Spleen (tissue), 13 donors: ENCODE measurements around the gene TIMP2. TPM values are rescaled to one million over a fixed set of nuclear protein-coding genes. Genes with fewer than 3 reads are reported as not detected.

Experiments used
- DNase-seq: peaks from one replicate; pipeline ENCODE4 v3.0.0-alpha.2; 2020
- H3K27ac ChIP-seq, 8 donors: fragments of 200-600 bp; sonication (generic) in 7 of 8; 1 replicate in 4 of 8; 2 replicates in 4 of 8; pipeline versions ENCODE4 v1.5.0 to v1.8.0; 2016 to 2021; ENCODE audit warnings: inconsistent platforms in 4 of 8, mild to moderate bottlenecking in 4 of 8, moderate library complexity in 1 of 8
- H3K27me3 ChIP-seq, 7 donors: fragments of 200-600 bp; sonication (generic) in 6 of 7; replicated peaks in 1 of 7; 1 replicate in 4 of 7; 2 replicates in 3 of 7; pipeline versions ENCODE4 v1.5.0 to v1.8.0; 2016 to 2021; ENCODE audit warnings: inconsistent platforms in 3 of 7, mild to moderate bottlenecking in 1 of 7
- H3K36me3 ChIP-seq, 6 donors: fragments of 200-600 bp; sonication (generic) in 5 of 6; 1 replicate in 4 of 6; 2 replicates in 2 of 6; pipeline versions ENCODE4 v1.5.0 to v1.8.0; 2016 to 2021; ENCODE audit warnings: inconsistent platforms in 2 of 6
- H3K4me1 ChIP-seq, 6 donors: fragments of 200-600 bp; sonication (generic) in 5 of 6; 1 replicate in 3 of 6; 2 replicates in 3 of 6; pipeline versions ENCODE4 v1.5.0 to v1.8.0; 2016 to 2021; ENCODE audit warnings: inconsistent platforms in 3 of 6
- H3K4me3 ChIP-seq, 8 donors: fragments of 200-600 bp; sonication (generic) in 7 of 8; 1 replicate in 4 of 8; 2 replicates in 4 of 8; pipeline versions ENCODE4 v1.5.0 to v1.8.0; 2016 to 2021; ENCODE audit warnings: inconsistent platforms in 4 of 8, mild to moderate bottlenecking in 4 of 8, moderate library complexity in 2 of 8
- H3K9me3 ChIP-seq, 8 donors: fragments of 200-600 bp; sonication (generic) in 7 of 8; 1 replicate in 4 of 8; 2 replicates in 4 of 8; pipeline versions ENCODE4 v1.5.0 to v1.8.0; 2016 to 2021; ENCODE audit warnings: inconsistent platforms in 4 of 8
- POLR2A ChIP-seq, 3 donors: fragments of 450-650 bp; IDR thresholded peaks; one replicate each; pipeline ENCODE4 v1.5.1; 2017; ENCODE audit warnings: antibody characterized with exemption in 3 of 3, mild to moderate bottlenecking in 1 of 3
- POLR2AphosphoS5 ChIP-seq, 3 donors: sonication (generic); formaldehyde crosslinking; IDR thresholded peaks; one replicate each; pipeline ENCODE4 v1.5.1; 2017; ENCODE audit warnings: antibody characterized with exemption in 3 of 3
- WGBS, 5 donors: extraction: QIAGEN DNeasy Blood & Tissue Kit in 3 of 5; methylation state at CpG; one replicate each; pipeline versions ENCODE4 v1.1.5 to v1.1.7; 2013 to 2018; 5-methylcytosine and 5-hydroxymethylcytosine counted together
- intact Hi-C: fragments of 100-400 bp; cut with DNase I; formaldehyde crosslinking; loops from one replicate; pipeline ENCODE4 v1.15.0; 2023; ENCODE audit warnings: low total_unique reads
- long read RNA-seq, 2 donors: transcript quantifications; one replicate each; lab custom pipeline, GENCODE V29; 2026
- polyA plus RNA-seq, 3 donors: library from polyadenylated mRNA; stranded (reverse); fragments of 200-250 nt; gene quantifications; one replicate each; pipeline ENCODE4 v1.2.1, GENCODE V29; 2013
- total RNA-seq, 7 donors: library from RNA; depleted of rRNA in 3 of 7; stranded (reverse); fragments of >200 nt in 3 of 7; fragmentation: NEBNext Ultra II Directional in 4 of 7; extraction: Animal tissue kit (Norgen Biotek cat#: 25700) in 4 of 7; gene quantifications; one replicate each; pipeline versions ENCODE4 v1.1.0 to v1.2.1, GENCODE V29; 2016 to 2021
- TF ChIP-seq, protein P1 (sequence below), 11 experiments: fragments of 200-600 bp in 7 of 11; fragments of 450-650 bp in 4 of 11; sonication (generic) in 4 of 11; IDR thresholded peaks in 8 of 11; conservative IDR thresholded peaks in 3 of 11; 1 replicate in 7 of 11; 2 replicates in 4 of 11; pipeline versions ENCODE4 v1.4.0 to v1.8.0; 2016 to 2021; ENCODE audit warnings: antibody characterized with exemption in 11 of 11, inconsistent platforms in 4 of 11, mild to moderate bottlenecking in 1 of 11
- donor health status: healthy with polysubstance abuse.
- donor health status: DM: no; HTN: no; CAD: no; lungs with moderate emphysema.
- donor health status: DM: no; HTN: no; CAD: no.
- donor health status: Bipolar disorder and iron deficiency.
- donor health status: healthy.
- donor health status: DM: no; HTN: no; CAD: no.
- donor health status: DM: yes; HTN: yes; CAD: no.

The TIMP2 gene
- total RNA-seq, result 100 to 1,000 TPM; 164 to 333 (median 198) TPM
- polyA plus RNA-seq, result 10 to 100 TPM; 16.3 to 42.2 (median 26.9) TPM
- long read RNA-seq, donor 1, transcript TIMP2-204 (4 exons, 3,389 nt), result minor isoform, 7 of 57 reads
- long read RNA-seq, donor 1, transcript TIMP2-201 (5 exons, 3,652 nt), result major isoform, 50 of 57 reads
- long read RNA-seq, donor 1, partial matches to known transcripts, result 0 of 57 reads
- long read RNA-seq, donor 1, other reads (novel, unspliced or antisense), result 0 of 57 reads
- long read RNA-seq, donor 2, transcript TIMP2-201 (5 exons, 3,652 nt), result major isoform, 44 of 52 reads
- long read RNA-seq, donor 2, partial matches to known transcripts, result 5 of 52 reads
- long read RNA-seq, donor 2, other reads (novel, unspliced or antisense), result 0 of 52 reads

DNA sequence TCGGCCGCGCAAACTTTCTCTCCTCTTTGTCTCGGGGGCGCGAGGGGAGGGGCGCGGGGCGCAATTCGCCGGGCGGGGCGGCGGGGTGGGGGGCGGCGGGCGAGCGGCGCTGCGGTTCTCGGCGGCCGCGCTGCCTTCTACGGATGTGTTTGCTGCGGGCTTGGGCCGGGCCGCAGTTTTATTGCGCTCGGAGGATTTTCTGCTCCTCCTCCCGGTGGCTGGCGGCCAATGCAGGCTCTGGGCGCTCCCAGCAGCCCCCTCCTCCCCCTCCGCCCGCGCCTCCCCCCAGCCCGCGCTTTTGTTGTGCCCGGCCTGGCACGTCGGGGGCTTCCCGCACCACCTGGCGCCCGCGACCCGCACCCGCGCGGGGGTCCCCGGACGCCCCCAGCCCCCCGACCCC lies at the start of gene TIMP2:
Gene TIMP2, minus strand, starts transcription at position 154 of the 400 bp plus-strand sequence. CDS start 299 bp downstream, outside the sequence.
- peaks cover 0 to 27% (median 3%) of the 10 kb centered on the region in 7 donors for H3K27me3 ChIP-seq
- peak; percentile 96 for DNase-seq
- no peaks in the 10 kb centered on the region for H3K9me3 ChIP-seq
- H3K36me3 ChIP-seq, result peaks cover 0 to 11% (median 0%) of the 10 kb centered on the region in 6 donors
- H3K27ac ChIP-seq, result peak within 1 kb of the TSS; percentile 87 to 97 (median 95)
- H3K4me1 ChIP-seq, result peaks cover 19 to 69% (median 51%) of the 10 kb centered on the region in 6 donors
- intact Hi-C loops, result loop anchor here (10.0 kb wide), 1 partner anchor 50 kb away; no protein-coding TSS in a partner anchor
- H3K4me3 ChIP-seq, result peak within 1 kb of the TSS; percentile 56 to 86 (median 70)
- WGBS, 5 donors, result 0 to 1% (median 1%) methylated on average over 12 to 52 of the region's 52 CpGs
- TF ChIP-seq POLR2A (IDR thresholded peaks at IDR 0.05) (peak in 1 of 3 donors; percentile 89), POLR2AphosphoS5 (IDR thresholded peaks at IDR 0.05) (peak; percentile 92 to 94 (median 94))
- TF ChIP-seq, protein P1, sequence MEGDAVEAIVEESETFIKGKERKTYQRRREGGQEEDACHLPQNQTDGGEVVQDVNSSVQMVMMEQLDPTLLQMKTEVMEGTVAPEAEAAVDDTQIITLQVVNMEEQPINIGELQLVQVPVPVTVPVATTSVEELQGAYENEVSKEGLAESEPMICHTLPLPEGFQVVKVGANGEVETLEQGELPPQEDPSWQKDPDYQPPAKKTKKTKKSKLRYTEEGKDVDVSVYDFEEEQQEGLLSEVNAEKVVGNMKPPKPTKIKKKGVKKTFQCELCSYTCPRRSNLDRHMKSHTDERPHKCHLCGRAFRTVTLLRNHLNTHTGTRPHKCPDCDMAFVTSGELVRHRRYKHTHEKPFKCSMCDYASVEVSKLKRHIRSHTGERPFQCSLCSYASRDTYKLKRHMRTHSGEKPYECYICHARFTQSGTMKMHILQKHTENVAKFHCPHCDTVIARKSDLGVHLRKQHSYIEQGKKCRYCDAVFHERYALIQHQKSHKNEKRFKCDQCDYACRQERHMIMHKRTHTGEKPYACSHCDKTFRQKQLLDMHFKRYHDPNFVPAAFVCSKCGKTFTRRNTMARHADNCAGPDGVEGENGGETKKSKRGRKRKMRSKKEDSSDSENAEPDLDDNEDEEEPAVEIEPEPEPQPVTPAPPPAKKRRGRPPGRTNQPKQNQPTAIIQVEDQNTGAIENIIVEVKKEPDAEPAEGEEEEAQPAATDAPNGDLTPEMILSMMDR (IDR thresholded peaks at IDR 0.05 in 8 of 11, conservative IDR thresholded peaks at IDR 0.05 in 3 of 11), result peak in 9 of 11 experiments; percentile 11 to 77 (median 60)

- no peaks in the 10 kb centered on the region for H3K9me3 ChIP-seq
- 84 to 90% (median 85%) methylated on average over 23 of the region's 23 CpGs for whole genome bisulfite sequencing, 5 donors
- no peak for DNase-seq
- no peak overlapping the region for H3K4me3 ChIP-seq
- H3K27me3 ChIP-seq, result no peaks in the 10 kb centered on the region
- peak overlapping the region in 2 of 8 donors; percentile 43 to 44 for H3K27ac ChIP-seq
- H3K4me1 ChIP-seq, result peaks cover 13 to 84% (median 46%) of the 10 kb centered on the region in 6 donors
- intact Hi-C loops, result loop anchor here (5.0 kb wide), 1 partner anchor 112 kb away; no protein-coding TSS in a partner anchor
- TF ChIP-seq, protein P1 (IDR thresholded peaks at IDR 0.05 in 8 of 11, conservative IDR thresholded peaks at IDR 0.05 in 3 of 11), result no peak
- TF ChIP-seq POLR2A (IDR thresholded peaks at IDR 0.05), result no peak
- no peak for TF ChIP-seq POLR2AphosphoS5 (IDR thresholded peaks at IDR 0.05)
- peaks cover 0 to 18% (median 0%) of the 10 kb centered on the region in 6 donors for H3K36me3 ChIP-seq
Measured at GRCh38 chr17:78973792-78974520, 48.8 kb upstream of the TIMP2 start.

DNA sequence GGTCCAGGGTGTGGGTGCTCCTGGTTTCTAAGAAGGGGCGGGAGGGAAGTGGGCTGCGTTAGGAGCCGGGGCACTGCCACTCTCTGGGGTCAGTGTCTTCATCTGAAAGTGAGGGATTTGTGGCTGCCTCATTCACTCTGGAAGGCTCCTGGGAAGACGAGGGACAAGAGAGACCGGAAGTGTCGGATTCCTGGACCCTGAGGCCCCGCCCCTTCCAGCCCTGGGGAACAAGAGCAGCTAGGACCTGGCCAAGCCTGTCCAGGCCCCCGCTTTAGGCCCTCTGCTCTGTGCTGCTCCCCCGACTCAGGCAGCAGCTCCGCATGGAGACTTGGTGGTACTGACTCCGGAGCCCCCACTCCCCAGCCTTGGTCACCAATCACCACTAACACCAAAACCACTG lies 48.0 kb upstream of the TIMP2 start:
- Histone ChIP-seq H3K9me3 (no peaks in the 10 kb centered on the region), H3K27me3 (no peaks in the 10 kb centered on the region), H3K4me1 (peaks cover 13 to 76% (median 43%) of the 10 kb centered on the region in 6 donors), H3K4me3 (no peak overlapping the region), H3K36me3 (peaks cover 0 to 21% (median 0%) of the 10 kb centered on the region in 6 donors), H3K27ac (peak overlapping the region in 5 of 8 donors; percentile 23 to 44 (median 42))
- intact Hi-C loops, result loop anchor here (5.0 kb wide), 1 partner anchor 111 kb away; no protein-coding TSS in a partner anchor
- 72 to 84% (median 83%) methylated on average over 10 to 11 of the region's 11 CpGs for WGBS, 5 donors
- DNase-seq, result no peak
- TF ChIP-seq POLR2A (IDR thresholded peaks at IDR 0.05) (no peak), POLR2AphosphoS5 (IDR thresholded peaks at IDR 0.05) (no peak)
- TF ChIP-seq, protein P1 (IDR thresholded peaks at IDR 0.05 in 8 of 11, conservative IDR thresholded peaks at IDR 0.05 in 3 of 11), result no peak
